Stimulated activated CD8-positive, alpha-beta memory T cell treated with anti-CD3 and anti-CD28 coated beads, Interleukin-2, amount 100 ng/mL, for 48 hours (primary cell): ENCODE data around the gene AGBL5.

Source experiments
- DNase-seq, 2 donors: peaks; one replicate each; pipeline ENCODE4 v3.0.0-alpha.2; 2020; ENCODE audit warnings: low read depth in 2 of 2

AGBL5 gene

DNA sequence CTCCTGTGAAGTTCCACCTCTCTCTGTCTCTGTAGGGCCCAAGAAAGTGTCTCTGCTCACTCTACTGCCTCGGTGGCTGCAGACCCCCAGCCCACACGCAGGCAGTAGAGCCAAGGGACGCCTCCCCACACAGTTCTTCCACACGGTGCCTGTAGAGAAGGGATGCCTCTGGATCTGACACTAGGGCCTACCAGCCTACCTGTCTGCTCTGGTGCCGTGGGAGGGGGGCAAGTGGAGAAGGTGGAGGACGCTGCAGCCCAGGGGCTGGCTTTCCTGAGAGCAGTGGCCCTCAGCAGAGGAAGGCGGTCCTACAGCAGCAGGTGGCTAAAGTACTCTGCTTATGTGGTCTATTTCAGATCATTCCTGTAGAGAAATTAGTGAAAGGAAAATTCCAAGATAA is 27.7 kb upstream of the AGBL5 start:
- no peak for DNase-seq

GRCh38 chr2:27024188-27024587 is 27.3 kb upstream of the AGBL5 start:
- DNase-seq, result no peak

DNA sequence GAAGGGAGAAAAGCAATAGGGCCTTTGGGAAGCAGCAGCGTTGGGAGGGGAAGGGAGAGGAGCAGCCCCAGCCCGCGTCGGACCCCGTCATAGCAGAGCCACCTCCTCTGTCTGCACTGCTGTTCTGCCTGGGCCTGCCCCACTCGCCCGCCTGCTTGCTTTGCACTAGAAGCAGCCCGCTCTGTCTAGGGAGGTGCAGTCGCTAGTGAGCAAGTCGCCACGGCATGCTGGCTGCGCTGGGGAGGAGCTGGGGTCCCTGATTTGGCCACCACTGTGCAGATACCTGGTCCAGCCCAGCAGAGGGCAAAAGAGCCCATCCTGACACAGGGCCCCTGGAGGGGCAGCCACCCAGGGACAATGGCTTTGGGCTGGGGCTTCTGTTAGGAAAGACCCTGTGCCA is 26.7 kb upstream of the AGBL5 start:
- no peak for DNase-seq

DNA sequence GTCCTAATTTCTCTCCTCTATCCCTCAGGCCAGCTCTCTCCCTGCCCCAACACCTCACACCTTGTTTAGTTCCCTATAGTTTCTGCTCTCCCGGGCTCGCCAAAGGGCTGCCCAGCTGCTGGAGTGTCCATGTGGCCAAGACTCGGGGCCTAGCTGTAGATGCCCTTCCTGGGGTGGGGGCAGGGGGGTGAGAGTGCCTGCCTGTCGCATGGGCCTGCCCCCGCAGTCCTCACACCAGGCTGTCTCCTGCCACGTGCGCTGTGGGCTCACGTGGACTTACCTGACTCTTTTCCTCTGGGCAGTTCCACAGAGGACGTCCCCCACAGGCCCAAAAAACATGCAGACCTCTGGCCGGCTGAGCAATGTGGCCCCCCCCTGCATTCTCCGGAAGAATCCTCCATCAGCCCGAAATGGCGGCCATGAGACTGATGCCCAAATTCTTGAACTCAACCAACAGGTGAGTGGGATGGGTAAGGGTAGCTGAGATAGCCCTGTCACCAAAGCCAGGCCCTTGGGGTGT is 26.1 kb upstream of the AGBL5 start:
- DNase-seq, result no peak

DNA sequence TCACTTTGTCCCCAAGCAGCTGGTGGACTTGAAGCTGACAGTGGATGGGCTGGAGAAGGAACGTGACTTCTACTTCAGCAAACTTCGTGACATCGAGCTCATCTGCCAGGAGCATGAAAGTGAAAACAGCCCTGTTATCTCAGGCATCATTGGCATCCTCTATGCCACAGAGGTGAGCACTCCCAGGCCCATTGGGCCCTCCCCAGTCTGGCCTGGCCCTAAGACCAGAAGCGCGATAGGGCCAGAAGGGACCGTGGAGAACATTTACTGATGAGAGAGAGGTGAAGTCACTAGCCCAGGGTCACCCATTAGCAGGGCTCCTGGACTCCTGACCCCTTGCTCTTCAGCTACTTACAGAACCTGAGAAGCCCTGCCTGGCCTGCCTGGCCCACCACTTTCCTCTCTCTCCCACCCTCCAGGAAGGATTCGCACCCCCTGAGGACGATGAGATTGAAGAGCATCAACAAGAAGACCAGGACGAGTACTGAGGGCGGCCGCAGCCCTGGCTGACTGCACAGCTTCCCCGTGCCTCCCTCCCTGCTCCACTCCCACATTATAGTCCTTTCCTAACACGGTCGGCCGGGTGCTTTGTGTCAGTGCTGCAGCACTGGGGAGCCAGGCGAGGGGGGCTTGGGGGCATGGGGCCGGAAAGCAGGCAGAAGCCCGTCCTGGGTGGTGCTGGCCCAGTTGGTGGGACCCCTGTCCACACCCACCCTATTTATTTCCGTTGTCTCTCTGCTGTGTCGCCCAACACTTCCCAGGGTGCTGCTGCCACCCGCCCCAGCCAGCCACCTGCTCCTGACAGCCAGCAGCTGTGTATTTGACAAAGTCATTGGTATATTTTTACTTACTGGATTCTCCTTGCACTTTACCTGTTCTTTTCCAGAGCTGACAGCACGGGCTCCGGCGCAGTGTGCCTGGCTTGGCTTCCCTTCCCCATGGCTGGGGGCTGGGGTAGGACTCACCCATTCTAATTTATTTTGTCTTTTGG is 25.3 kb upstream of the AGBL5 start:
- DNase-seq, result no peak

DNA sequence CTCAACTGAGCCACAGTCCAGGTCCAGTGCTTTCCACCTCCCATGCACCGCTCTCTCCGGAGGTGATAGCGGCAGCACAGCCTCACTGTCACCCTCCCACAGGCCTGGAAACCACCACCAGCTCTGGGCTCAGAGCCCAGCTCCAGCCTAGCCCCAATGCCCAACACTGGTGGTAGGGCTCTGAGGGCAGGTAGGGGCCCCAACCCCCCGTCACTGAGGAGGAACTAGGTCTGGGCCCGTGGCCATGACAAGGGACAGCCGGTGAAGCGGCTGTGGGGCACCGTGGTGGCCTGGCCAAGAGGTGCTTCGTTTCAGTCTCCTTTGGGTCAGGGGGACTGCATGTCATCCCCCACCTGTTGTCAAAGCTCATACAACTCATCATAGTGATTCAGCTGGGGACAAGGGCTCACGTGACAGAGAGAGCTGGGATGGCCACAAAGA is 24.2 kb upstream of the AGBL5 start:
- no peak for DNase-seq

GRCh38 chr2:27029051-27029450 is 22.4 kb upstream of the AGBL5 start:
- no peak for DNase-seq

GRCh38 chr2:27032495-27033252 is 18.8 kb upstream of the AGBL5 start, which contains the start of gene TMEM214:
Gene TMEM214 (plus strand): TSS chr2:27032965. CDS start chr2:27033016, 51 bp downstream.
- DNase-seq, result peak; percentile 79 to 81

- DNase-seq, result no peak
These were observed 18.1 kb upstream of the AGBL5 start for GRCh38 chr2:27033253-27033852.

DNA sequence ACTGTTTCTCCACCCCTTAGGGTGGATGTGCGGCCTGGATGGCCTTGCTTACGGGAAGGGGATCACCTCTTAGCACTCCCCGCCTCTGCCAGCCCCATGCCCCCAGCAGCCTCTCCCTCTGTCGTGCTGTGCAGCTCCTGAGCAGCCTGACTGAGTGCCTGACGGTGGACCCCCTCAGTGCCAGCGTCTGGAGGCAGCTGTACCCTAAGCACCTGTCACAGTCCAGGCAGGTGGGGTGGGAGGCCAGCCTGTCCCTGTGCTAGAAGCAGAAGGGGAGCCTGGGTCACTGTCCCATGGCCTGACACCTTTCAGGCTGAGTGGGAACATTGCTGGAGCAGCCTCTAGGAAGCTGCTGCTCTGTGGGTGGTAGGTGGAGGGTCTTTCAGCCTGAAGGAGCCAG is 13.5 kb upstream of the AGBL5 start:
- DNase-seq, result no peak

DNA sequence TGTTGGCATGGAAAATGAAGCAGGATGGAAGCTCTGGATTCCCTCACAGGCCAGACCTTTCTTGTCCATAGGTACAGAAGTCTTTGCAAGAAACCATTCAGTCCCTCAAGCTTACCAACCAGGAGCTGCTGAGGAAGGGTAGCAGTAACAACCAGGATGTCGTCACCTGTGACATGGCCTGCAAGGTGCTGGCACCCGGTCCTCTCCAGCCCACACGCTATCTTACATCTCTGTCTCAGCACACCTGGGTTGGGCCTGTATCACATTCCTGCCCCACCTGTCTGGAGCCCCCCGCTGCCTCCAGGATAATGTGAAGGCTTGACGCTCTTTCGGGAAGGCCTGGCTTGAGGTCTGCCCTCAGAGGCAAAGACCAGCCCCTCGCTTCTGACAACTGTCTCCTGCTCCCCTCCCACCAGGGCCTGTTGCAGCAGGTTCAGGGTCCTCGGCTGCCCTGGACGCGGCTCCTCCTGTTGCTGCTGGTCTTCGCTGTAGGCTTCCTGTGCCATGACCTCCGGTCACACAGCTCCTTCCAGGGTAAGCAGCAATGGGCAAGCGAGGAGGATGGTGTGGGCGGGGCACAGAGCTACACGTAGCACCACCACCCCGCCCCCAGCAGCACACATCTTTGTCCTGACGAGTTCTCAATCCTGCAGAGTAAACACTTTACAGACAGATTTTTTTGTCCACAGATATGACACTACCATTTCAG is 12.7 kb upstream of the AGBL5 start:
- no peak for DNase-seq

DNA sequence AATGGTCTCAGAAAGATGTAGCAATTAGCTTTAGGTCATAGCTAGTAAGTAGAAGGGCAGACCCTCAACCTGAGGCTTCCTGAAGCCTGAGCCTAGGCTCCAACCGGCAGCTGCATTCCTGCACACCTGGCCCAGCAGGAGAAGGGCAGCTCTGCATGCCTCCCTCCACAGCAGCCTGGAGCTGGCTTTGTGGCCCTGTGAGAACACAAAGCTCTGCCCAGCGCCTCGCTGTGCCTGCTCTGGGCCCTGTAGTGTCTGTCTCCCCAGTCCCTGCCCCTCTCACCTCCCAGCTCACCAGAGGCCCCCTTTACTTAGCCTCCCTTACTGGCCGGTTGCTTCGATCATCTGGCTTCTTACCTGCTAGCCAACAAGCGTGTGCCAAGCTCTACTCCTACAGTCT is 12.0 kb upstream of the AGBL5 start:
- DNase-seq, result no peak

- DNase-seq, result no peak
These were observed 11.6 kb upstream of the AGBL5 start for GRCh38 chr2:27039871-27040270.

- DNase-seq, result no peak
These were observed 11.2 kb upstream of the AGBL5 start for GRCh38 chr2:27040282-27040681.

DNA sequence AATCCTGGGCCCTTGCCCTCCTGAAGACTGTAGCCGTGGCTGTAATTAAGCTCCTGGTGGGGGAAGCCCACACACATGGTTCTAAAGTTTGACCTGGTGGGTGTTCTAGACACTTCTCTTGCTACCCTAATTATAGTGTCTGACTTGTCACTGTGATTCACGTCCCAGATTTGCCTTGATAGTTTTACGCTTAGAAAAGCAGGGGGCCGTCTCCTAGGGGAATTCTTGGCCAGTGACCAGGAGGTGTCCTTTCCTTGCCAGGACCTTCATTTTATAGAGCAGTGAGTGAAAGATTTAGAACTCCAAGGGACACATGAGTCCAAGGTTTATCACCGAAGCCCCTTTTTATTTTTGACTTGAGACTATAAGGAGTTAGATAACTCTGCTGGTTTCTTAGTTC is 9.7 kb upstream of the AGBL5 start:
- no peak for DNase-seq

DNA sequence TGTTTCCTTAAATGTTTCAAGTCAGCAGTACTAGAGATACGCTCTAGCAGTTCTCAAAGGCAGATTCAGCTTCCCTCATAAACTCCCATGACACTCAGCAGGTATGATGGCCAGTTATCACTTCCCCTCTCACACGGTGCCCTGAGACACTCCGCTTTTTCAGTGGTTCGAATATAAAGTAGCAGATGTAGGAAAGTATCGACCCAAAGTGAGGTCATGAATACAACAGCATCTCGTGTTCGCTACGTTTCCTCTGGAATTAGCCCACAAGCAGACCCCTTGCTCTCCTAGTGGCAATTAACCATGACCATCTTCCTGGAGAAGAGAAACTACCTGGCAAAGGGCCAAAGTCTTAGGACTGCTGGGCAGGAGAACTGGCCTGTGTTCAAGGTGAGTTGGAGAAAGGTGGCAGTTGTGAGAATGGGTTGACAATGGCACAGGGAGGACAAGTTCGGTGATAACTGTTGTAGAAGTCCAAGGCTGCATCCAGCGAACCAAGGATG is 9.3 kb upstream of the AGBL5 start:
- no peak for DNase-seq

GRCh38 chr2:27042985-27043634 is 8.4 kb upstream of the AGBL5 start:
- DNase-seq, result no peak

DNA sequence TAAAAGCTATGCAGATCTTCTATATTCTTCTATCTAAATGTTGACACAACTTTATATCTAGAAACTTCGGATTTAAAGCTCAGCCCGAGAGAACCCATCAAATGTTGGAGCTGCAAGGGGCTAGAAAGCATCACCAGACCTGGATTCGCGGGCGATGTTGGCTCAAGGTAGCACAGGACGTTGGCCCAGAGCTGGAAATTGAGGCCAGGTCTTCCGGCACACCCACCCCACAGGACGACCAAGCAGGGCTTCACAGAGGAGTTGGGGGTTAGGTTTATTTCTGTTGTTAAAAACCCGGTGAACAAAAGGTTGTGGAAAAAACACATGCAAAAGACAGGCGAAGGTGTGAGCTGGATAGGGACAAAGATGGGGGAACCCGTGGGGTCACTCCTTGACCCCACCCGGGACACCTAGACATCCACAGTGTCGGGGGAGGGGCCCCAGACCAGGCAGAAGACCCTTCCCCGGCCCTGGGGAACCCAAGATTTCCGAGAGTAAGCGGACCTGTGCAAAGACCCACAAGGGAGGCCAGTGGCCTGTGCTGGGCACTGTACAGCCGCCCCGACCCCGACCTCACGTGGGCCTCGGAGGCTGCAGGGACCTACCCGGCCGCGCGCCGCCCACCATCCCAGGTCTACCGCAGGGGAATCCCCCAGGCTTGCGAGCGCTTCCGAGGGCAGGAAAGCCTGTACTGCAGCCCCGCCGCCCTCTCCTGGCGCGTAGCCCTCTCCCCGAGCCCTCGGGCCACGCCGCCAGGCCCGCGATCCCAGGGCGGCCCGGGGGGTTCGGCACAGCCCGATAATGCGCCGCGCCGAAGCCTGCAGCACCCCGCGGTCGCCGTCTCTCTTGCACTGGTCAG is 1.8 kb upstream of the AGBL5 start:
- DNase-seq, result peak; percentile 65 to 68

DNA sequence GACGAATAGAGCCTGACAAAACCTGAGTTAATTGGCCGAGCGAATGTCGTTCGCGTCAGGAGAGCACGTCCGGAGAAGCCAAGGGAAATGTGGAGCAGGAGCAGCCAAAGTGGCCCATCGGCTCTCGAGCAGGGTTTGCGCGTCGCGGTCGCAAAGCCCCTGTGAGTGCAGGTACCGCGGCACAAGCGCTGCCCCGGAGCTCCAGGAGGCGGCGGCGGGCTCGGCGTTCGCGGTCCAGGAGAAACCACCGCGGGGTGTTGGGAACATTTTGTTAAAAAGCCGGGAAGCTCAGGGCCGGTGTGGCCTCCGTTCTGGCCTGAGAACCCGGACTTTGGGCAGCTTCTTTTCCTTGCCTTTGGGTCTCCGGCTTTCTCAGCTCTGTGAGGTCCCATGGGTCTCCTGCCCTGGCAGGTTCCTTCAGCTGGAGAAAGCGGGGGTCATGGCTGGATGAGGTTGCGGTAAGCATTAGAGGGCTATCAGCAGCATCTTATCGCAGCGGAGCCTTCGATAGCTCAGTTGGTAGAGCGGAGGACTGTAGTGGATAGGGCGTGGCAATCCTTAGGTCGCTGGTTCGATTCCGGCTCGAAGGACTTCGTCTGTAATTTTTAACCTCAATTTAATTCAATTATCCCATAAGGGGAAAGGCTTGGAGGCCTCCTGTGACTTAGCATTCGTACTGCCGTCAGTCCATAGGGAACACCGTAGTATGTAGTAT is 1.0 kb upstream of the AGBL5 start:
- peak; percentile 65 to 85 for DNase-seq
